Activated naive CD4-positive, alpha-beta T cell treated with Interleukin-2 at 50 U/mL for 16 hours (primary cell): Measurements from ENCODE around the gene RNF182.
"Not testable (repeated sequence)": the region's sequence is repeated elsewhere in the genome, so short reads cannot be mapped to it uniquely, and the experiment has no call there.

ENCODE experiments used
- DNase-seq: peaks from one replicate; pipeline ENCODE4 v3.0.0-alpha.2; 2020

Gene RNF182

DNA sequence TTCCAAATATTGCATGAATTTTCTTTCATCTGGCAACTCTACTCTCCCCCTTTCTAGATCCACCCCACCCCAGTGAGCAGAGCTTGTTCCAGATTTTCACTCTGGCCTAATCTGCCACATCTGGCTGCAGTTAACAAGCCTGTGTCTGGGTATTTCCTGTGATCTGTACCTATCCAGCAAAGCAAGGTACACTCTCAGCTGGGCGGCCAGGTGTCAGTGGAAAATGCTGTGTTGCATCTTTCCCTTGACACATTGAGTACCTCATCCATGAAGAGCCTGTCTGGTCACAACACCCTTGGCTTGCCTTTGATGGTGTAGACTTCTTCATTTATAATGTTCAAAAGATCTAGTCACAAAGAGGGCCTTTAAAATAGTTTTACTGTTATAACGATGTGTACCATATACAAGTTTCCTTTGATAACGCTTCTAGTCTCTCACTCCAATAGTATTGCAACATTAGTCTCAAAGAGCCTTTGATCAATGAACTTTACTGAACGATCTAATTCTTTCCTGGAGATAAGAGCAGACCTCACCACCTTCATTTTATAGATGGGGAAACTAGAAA is 6.0 kb upstream of the RNF182 start:
- no peak for DNase-seq

DNA sequence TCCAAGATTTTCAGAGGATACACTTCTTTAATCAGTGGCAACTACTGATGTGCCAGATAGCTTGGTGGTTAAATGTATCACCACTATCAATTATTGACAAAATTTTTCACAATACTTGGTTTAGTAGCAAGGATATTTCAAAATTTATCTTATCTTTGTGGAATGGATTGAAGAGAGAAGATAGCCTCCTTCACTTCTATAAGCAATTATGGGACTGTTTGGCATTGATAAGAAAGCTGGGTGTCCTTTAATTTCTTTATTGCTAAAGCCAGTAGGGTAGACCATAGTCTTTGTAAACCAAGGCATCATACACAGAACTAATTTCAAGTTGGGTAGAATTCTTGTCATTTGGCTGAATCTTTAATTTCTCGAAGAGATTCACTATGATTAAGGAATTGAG is 4.9 kb upstream of the RNF182 start:
- no peak for DNase-seq

DNA sequence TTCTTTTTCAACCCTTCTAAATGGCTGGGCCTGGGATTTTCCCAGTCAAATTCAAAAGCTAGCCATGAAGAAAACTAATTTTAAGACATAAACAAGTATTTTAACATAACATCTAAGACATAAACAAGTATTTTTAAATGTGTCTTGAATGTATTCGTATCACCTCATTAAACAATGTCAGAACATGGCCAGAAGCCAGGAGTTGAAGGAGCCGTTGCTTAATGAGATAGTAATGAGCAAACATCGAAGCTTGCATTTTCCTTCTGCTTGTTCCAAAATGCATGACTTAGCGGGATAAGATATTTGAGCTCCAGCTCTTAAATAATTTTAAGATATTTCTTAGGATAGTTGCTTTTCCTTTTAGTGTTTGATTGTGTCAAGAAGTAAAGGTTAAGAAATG is 4.2 kb upstream of the RNF182 start:
- DNase-seq: no peak

DNA sequence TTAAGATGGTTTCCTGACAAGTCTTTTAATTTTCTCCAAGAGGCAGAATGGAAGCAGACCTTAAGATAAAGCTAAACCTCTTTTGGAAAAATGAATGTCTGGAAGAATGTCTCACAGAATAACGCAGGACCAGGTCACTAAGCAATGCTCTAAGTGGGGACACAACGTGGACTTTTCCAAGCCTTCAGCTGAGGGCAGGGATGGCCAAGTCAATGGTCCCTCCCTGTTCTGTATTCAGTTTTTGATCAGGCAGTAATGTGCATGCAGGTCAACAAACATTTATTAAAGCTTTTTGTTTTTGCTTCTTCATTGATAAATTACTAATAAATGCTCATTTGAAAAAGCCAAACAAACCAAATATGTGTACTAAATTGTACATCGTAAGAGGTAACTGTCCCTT is 2.0 kb upstream of the RNF182 start:
- DNase-seq: no peak

GRCh38 chr6:13923527-13924145 is 1.1 kb upstream of the RNF182 start:
- DNase-seq: no peak

DNA sequence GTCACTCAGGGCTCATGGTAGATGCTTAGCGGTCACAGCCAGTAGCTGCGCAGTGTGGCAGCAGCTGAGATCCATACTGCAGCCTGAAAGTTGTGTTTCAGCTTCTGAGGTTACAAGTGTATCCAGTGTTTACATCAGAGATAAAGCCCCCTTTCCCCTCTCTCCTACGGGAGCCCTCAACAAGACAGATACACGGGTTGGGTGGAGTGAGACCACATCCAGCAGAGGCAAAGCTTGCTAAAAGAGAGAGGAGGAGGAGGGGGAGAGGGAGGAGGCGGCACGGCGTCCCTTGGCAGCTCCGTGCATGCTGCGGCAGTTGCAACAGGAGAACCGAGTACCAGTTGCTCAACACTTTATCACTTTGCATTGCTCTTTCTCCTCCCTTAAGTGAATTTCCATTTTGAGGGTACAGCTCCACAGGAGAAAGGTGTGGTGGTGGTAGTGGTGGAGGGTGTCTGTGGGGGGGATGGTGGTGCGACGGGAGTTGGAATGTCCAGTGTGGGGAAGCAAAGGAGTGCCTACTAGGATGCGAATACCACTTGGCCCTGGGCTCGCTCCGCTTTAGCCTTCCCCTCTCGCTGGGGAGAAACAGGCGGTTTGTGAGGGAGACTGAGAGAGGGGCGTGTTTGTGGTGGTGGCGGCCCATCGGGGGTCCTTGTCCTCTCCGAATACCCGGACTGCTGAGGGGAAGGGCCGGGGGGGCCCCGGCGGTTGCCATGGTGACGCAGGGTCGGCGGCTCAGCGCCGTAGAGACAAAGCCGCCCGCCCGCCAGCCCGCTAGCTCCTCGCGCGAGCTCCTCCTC is 405 bp upstream of the RNF182 start:
- DNase-seq: no peak

DNA sequence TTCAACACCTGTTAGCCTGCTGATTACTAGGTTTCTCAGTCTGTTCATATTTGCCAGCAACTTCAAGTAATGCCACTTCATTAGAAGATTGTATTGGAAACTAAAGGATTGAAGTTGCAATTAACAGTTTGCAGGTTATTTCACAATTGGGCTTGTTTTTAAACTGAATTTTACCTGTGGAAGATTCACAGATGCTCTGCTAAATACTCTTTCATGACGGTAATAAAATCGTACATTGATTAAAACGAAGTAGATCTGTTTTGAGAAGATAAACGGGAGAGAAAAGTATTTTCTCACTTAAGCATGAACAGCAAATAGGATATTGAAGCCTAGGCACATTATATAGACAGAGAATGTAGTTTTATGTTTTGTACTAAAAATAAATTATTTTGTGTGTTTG is 1.6 kb downstream of the RNF182 start:
- DNase-seq: no peak

DNA sequence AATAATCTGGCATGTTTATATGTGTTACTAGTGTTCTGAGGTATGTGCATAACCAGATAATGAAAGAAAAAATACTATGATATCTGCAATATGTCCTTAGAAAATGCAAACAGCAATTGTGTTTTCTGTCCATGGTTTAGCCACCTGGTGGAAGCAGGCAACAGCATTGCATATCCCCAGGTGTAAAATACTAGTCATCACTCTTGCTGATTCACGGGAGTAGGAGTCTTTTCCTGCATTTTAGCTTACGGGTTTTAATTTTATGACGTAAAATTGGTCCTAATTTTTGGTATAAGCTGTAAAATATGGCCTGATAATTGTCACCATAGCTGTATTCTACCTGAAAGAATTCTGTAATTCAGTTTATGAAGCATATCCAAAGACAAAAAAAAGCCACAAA is 2.5 kb downstream of the RNF182 start:
- no peak for DNase-seq

GRCh38 chr6:13929196-13929595 is 4.4 kb downstream of the RNF182 start:
- no peak for DNase-seq

DNA sequence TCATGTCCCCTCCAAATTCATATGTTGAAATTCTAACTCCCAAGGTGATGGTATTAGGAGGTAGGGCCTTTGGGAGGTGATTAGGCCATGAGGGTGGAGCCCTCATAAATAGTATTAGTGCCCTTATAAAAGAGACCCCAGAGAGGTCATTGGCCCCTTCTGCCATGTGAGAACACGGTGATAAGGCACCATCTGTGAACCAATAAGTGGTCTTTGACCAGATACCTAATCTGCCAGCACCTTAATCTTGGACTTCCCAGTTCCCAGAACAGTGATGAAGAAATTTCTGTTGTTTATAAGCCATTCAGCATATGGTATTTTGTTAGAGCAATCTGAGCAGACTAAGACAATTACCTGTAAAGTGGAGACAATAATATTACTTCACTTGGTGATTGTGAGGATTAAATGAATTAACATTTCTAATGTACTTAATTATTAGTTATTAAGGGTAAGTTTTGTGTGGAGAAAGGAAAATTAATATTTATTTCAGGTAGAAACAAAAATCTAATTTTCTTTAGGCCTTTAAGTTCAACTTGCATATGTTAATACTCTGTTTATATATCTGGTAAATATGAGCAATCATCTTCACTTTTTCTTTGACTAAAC is 7.1 kb downstream of the RNF182 start:
- no peak for DNase-seq

- DNase-seq: no peak
Observed at GRCh38 chr6:13932785-13933184, 8.0 kb downstream of the RNF182 start.

- no peak for DNase-seq
Observed at GRCh38 chr6:13934721-13935120, 10.0 kb downstream of the RNF182 start.

- DNase-seq: no peak
Observed at GRCh38 chr6:13935190-13935880, 10.6 kb downstream of the RNF182 start.

DNA sequence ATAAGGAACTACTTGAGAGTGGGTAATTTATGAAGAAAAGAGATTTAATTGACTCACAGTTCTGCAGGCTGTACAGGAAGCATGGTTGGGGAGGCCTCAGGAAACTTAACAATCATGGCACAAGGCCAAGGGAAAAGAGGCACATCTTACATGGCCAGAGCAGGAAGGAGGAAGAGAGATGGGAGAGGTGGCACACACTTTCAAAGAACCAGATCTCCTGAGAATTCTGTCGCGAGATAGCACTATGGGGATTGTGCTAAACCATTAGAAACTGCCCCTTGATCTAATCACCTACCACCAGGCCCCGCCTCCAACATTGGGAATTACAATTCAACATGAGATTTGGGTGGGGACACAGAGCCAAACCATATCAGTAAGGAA is 11.1 kb downstream of the RNF182 start:
- not testable (repeated sequence) for DNase-seq

DNA sequence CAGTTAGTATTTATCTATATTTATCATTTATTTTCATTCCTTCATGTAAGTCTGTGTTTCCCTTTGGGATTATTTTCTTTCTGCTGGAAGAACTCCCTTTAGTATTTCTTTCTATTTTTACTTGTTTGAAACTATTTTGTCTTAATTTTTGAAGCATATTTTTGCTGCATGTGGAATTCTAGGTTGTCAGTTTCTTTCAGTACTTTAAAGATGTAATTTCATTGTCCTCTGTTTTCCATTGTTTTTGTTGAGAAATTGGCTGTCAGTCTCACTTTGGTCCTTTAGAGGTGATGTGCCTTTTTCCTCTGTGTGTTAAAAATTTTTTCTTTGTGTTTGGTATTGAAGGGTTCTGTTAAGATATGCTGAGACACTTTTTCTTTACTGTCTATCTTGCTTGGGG is 17.1 kb downstream of the RNF182 start:
- DNase-seq: no peak

GRCh38 chr6:13943943-13944342 is 19.2 kb downstream of the RNF182 start:
- DNase-seq: no peak

DNA sequence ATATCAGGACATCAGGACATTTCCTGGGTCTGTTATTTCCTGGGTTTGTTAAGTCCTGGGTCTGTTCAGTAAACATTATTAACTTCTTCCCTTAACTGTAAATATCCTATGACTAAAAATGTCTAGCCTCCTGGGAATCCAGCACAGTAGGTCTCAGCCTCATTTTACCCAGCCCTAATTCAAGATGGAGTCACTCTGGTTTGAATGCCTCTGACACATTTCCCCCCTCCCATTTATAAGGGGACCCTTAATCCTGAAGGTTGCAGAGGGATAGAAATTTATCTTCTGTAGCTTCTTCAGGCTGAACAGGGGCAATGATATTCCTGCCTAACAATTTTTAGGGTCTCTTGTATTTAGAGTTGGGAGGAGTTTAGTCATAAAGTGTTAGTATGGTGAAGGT is 21.8 kb downstream of the RNF182 start:
- no peak for DNase-seq

- DNase-seq: no peak
Observed at GRCh38 chr6:13947611-13948178, 22.9 kb downstream of the RNF182 start.

- no peak for DNase-seq
Observed at GRCh38 chr6:13952101-13952500, 27.3 kb downstream of the RNF182 start.

- no peak for DNase-seq
Observed at GRCh38 chr6:13953061-13953705, 28.4 kb downstream of the RNF182 start.

GRCh38 chr6:13965582-13966127 is 40.9 kb downstream of the RNF182 start:
- DNase-seq: no peak

DNA sequence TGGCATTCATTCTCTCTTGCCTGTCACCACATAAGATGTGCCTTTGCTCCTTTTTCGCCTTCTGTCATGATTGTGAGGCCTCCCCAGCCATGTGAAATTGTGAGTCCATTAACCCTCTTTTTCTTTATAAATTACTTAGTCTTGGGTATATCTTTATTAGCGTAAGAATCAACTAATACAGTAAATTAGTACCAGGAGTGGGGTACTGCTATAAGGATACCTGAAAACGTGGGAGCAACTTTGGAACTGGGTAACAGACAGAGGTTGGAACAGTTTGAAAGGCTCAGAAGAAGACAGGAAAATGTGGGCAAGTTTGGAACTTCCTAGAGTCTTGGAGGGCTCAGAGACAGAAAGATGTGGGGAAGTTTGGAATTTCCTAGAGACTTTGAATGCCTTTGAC is 46.6 kb downstream of the RNF182 start:
- no peak for DNase-seq
